ENCODE measurements around the gene TRIM41.
"Not testable (repeated sequence)": the region's sequence is repeated elsewhere in the genome, so short reads cannot be mapped to it uniquely, and the experiment has no call there.

The TRIM41 gene

GRCh38 chr5:181223058-181223728 is at the start of gene TRIM41:
TRIM41 (plus strand) TSS chr5:181223281; CDS start chr5:181224000, 719 bp downstream.
- no peak for DNase-seq

- no peak for DNase-seq
These were observed 49.4 kb upstream of the TRIM41 start for GRCh38 chr5:181173420-181174342.

GRCh38 chr5:181176254-181176952 is 46.7 kb upstream of the TRIM41 start:
- DNase-seq, result no peak

- not testable (repeated sequence) for DNase-seq
These were observed 45.5 kb upstream of the TRIM41 start for GRCh38 chr5:181177559-181177958.

DNA sequence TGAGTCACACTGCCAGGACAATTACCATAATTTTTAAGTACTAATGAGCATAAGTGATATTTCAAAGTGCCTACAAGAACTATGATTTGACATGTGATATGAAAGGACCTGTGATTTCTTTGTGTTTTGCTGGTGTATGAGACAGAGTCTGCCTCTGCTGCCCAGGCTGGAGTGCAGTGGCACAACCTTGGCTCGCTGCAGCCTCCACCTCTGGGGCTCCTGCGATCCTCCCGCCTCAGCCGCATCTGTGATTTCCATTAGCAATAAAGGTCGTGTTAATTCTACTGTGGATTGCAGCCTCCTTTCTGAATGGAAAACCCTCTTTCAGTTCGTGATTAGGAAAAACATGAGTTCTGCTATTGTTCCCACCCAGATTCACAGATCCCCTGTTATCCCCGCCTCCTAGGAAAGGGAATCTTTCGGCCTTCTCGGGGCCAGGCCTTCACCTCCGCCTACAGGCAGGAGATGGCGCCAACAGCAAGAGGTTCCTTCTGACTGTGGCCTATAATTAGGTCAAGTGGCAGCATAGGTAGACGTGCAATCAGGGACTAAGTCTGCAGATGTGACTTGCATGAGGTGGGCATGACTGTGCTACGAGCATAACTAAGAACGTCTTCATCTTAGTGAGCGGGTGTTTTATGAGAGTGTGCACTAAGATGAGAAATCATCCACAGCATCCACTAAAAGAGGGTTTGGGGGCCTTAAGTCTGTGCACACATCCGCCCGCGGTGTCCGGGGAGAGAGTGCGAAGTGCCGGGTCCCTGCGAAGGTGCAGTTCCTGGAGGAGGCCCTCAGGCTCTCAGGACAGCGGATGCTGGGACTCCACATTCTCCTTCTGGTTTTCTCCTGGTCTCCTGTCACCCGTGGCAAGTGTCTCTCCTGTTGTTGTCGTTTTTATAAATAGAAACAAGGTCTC is 41.2 kb upstream of the TRIM41 start:
- no peak for DNase-seq

GRCh38 chr5:181182651-181183050 is 40.4 kb upstream of the TRIM41 start:
- no peak for DNase-seq

DNA sequence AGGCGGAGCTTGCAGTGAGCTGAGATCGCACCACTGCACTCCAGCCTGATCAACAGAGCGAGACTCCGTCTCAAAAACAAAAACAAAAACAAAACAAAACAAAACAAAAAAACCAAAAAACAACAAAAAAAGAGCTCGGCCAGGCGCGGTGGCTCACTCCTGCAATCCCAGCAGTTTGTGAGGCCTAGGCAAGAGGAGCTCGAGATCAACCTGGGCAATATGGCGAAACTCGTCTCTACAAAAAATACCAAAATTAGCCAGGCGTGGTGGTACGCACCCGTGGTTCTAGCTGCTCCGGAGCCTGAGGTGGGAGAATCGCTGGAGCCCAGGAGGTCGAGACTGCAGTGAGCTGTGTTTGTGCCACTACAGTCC is 38.2 kb upstream of the TRIM41 start:
- DNase-seq, result no peak

DNA sequence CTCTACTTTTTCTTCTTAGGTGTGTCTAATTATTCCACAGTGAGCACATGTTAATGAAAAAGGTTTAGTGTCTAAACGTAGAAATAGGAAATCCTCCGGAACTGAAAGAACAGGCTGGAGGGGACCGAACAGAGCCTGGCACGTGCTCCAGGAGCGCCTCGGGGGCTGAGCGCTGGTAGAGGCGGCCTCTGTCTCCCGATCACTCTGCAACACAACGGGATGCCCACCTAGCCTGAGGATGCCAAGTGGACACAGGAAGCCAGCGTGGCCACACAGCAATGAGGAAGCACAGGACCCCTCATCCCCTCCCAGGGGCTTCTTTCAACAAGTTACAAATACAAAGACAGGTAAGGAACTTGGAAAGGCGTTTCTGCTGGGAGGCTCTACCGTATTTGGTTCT is 37.5 kb upstream of the TRIM41 start:
- no peak for DNase-seq

DNA sequence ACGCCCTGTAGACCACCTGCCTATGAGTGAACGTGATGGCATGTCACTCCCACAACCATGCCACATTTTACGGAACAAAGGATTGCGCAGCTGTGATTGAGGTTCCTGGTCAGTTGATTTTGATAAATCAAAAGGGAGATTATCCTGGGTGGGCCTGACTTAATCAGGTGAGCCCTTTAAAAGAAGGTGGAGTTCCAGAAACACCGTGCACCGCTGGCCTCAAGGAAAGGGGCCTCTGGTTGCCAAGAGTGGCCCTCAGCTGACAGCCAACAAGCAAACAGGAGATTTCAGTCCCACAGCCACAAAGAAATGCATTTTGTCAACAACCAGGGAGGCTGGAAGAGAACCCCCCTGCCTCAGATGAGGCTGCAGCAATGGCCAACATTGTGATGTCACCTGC is 37.1 kb upstream of the TRIM41 start:
- no peak for DNase-seq

DNA sequence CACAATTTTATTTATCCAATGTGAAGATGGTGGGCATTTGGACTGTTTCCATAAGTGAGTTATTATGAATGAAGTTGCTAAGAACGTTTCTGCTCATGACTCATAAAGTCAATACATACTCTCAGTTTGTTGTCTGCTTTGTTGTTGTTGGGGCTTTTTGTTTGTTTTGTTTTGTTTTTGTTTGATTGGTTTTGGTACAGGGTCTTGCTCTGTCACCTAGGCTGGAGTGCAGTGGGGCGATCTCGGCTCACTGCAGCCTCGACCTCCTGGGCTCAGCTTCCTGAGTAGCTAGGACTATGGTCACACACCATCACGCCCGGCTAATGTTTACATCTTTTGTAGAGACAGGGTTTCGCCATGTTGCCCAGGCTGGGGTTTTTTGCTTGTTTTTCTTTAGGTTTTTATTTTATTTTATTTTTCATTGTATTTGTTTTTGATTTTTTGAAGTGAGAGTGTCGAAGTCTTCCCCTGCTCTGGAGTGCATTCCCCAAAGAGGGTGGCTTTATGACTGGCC is 36.0 kb upstream of the TRIM41 start:
- DNase-seq, result no peak

- DNase-seq, result no peak
These were observed 35.4 kb upstream of the TRIM41 start for GRCh38 chr5:181187500-181188213.

GRCh38 chr5:181188700-181189362 is 34.2 kb upstream of the TRIM41 start:
- DNase-seq, result no peak

DNA sequence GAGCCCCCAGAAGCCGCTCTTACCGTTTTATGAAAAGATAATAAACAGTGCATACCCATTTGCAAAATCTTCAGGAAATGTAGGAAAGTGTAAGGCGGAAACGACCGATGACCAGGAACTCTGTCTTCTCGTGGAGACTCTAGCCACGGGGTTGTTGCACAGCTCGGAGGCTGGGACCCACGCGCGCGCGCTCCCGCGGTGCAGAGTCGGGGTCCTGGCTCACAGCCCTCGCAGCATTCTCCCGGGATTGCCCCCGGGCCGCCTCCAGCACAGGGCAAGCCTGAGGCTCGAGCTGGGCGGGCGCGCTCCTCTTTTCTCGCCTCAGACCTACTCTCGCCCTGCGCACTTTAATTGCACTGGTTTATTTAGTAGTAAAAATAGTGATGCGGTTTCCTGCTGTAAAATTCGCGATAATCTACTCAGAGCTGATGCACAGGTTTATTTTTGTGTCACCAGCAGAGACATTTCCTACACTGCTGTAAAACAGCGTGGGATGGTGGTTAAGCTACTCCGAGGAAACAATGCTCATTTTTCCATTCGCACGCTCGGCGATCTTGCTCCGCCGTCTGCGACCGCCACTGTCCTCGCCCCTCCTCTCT is 33.6 kb upstream of the TRIM41 start:
- no peak for DNase-seq

DNA sequence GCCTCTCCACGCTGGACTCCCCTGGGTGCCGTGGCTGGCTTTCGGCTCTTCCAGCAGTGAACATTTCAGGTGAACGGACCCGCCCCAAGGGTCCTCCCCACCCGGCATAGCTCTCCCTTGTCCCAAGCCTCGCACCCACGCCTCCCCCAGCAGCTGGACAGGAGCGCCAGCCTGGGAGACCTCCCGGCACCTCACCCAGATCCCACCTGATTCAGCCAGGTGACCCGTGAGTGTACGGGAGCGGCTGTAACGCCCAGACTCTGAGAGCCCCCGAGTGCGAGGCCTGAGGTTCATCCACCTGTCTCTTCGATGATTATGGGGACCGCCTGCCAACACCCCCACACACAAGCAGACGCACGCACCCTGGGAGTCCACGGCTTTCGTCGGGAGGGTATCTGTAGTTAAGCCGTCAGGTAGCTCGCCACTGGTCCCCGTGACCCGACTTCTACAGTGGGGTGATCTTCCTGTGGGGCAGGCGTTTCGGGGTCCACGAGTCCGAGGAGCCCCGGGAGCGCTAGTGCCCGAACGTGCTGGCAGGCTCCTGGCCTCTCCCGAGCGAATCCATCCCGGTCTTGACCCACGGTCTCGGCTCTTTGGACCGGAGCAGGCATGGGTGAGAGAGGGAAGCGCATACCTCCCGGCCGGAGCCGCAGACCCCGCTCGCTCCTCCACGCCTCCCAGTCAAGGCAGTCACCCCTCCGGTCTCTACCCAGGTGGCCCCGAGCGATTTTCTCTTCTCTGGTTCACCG is 32.9 kb upstream of the TRIM41 start:
- no peak for DNase-seq

GRCh38 chr5:181190711-181191525 is 32.2 kb upstream of the TRIM41 start:
- no peak for DNase-seq

- no peak for DNase-seq
These were observed 31.4 kb upstream of the TRIM41 start for GRCh38 chr5:181191526-181192336.

GRCh38 chr5:181192337-181193046 is 30.6 kb upstream of the TRIM41 start:
- DNase-seq, result no peak

Data from COR-L47 (cell line).